ENCODE measurements around the gene ZC3H4. TPM values are rescaled to one million over a fixed set of nuclear protein-coding genes. Genes with fewer than 3 reads are reported as not detected.
"Not testable (repeated sequence)": the region's sequence is repeated elsewhere in the genome, so short reads cannot be mapped to it uniquely, and the experiment has no call there.

ZC3H4 gene
- total RNA-seq, 1 donor from 2014 or later = 50.3 TPM

GRCh38 chr19:47144630-47145029 lies 31.1 kb upstream of the ZC3H4 start:
- no peak for DNase-seq
- H3K36me3 Mint-ChIP-seq (ENCODE audit: unreplicated experiment) = no peaks in the 10 kb centered on the region
- TF ChIP-seq, protein P1, sequence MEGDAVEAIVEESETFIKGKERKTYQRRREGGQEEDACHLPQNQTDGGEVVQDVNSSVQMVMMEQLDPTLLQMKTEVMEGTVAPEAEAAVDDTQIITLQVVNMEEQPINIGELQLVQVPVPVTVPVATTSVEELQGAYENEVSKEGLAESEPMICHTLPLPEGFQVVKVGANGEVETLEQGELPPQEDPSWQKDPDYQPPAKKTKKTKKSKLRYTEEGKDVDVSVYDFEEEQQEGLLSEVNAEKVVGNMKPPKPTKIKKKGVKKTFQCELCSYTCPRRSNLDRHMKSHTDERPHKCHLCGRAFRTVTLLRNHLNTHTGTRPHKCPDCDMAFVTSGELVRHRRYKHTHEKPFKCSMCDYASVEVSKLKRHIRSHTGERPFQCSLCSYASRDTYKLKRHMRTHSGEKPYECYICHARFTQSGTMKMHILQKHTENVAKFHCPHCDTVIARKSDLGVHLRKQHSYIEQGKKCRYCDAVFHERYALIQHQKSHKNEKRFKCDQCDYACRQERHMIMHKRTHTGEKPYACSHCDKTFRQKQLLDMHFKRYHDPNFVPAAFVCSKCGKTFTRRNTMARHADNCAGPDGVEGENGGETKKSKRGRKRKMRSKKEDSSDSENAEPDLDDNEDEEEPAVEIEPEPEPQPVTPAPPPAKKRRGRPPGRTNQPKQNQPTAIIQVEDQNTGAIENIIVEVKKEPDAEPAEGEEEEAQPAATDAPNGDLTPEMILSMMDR (IDR thresholded peaks at IDR 0.05; ENCODE audit: partially characterized antibody, unreplicated experiment) = no peak
- peaks cover 2% of the 10 kb centered on the region for H3K4me1 Mint-ChIP-seq (ENCODE audit: low read depth, unreplicated experiment)
- peaks cover 2% of the 10 kb centered on the region for H3K9me3 Mint-ChIP-seq (ENCODE audit: unreplicated experiment)
- H3K4me3 Mint-ChIP-seq (ENCODE audit: unreplicated experiment) = no peak overlapping the region
- H3K27me3 Mint-ChIP-seq (ENCODE audit: unreplicated experiment) = no peaks in the 10 kb centered on the region
- no peak overlapping the region for H3K27ac Mint-ChIP-seq (ENCODE audit: unreplicated experiment)

- DNase-seq = no peak
- Mint-ChIP-seq H3K9me3 (ENCODE audit: unreplicated experiment) (peaks cover 2% of the 10 kb centered on the region), H3K4me3 (ENCODE audit: unreplicated experiment) (no peak overlapping the region), H3K27ac (ENCODE audit: unreplicated experiment) (no peak overlapping the region), H3K4me1 (ENCODE audit: low read depth, unreplicated experiment) (peaks cover 2% of the 10 kb centered on the region), H3K27me3 (ENCODE audit: unreplicated experiment) (no peaks in the 10 kb centered on the region), H3K36me3 (ENCODE audit: unreplicated experiment) (no peaks in the 10 kb centered on the region)
- TF ChIP-seq, protein P1 (IDR thresholded peaks at IDR 0.05; ENCODE audit: partially characterized antibody, unreplicated experiment) = no peak
These were observed 29.9 kb upstream of the ZC3H4 start for GRCh38 chr19:47143322-47144073.

GRCh38 chr19:47142779-47143178 lies 29.2 kb upstream of the ZC3H4 start:
- TF ChIP-seq, protein P1 (IDR thresholded peaks at IDR 0.05; ENCODE audit: partially characterized antibody, unreplicated experiment) = no peak
- Mint-ChIP-seq H3K36me3 (ENCODE audit: unreplicated experiment) (no peaks in the 10 kb centered on the region), H3K4me1 (ENCODE audit: low read depth, unreplicated experiment) (peaks cover 2% of the 10 kb centered on the region), H3K9me3 (ENCODE audit: unreplicated experiment) (no peaks in the 10 kb centered on the region), H3K27me3 (ENCODE audit: unreplicated experiment) (no peaks in the 10 kb centered on the region), H3K27ac (ENCODE audit: unreplicated experiment) (no peak overlapping the region), H3K4me3 (ENCODE audit: unreplicated experiment) (no peak overlapping the region)
- no peak for DNase-seq

DNA sequence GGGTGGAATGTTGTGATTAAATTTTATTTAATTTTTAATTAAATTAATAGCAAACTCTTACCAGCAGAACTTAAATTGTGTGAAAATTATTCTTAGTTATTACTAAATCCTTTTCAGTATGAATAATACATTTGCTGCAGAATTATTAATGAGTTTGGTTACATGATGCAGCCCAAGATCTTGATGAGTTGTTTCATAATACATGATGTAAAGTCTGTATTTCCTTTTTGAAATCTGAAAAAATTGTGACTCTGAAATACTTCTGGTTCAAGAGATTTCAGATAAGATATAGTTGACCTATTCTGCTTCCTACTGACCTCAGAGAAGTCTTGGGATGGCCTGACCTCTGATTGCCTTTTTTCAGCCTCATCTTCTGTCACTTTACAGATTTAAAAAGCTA lies 28.1 kb upstream of the ZC3H4 start:
- no peak overlapping the region for H3K27ac Mint-ChIP-seq (ENCODE audit: unreplicated experiment)
- no peaks in the 10 kb centered on the region for H3K27me3 Mint-ChIP-seq (ENCODE audit: unreplicated experiment)

GRCh38 chr19:47141252-47141651 lies 27.7 kb upstream of the ZC3H4 start:
- not testable (repeated sequence) for H3K27ac Mint-ChIP-seq (ENCODE audit: unreplicated experiment); H3K9me3 Mint-ChIP-seq (ENCODE audit: unreplicated experiment); H3K4me1 Mint-ChIP-seq (ENCODE audit: low read depth, unreplicated experiment); DNase-seq; H3K27me3 Mint-ChIP-seq (ENCODE audit: unreplicated experiment); H3K36me3 Mint-ChIP-seq (ENCODE audit: unreplicated experiment); H3K4me3 Mint-ChIP-seq (ENCODE audit: unreplicated experiment)

More for the DNA sequence above, 28.1 kb upstream of the ZC3H4 start:
- Mint-ChIP-seq H3K4me3 (ENCODE audit: unreplicated experiment) (no peak overlapping the region), H3K36me3 (ENCODE audit: unreplicated experiment) (no peaks in the 10 kb centered on the region), H3K4me1 (ENCODE audit: low read depth, unreplicated experiment) (peaks cover 2% of the 10 kb centered on the region), H3K9me3 (ENCODE audit: unreplicated experiment) (no peaks in the 10 kb centered on the region)
- DNase-seq = no peak
- TF ChIP-seq, protein P1 (IDR thresholded peaks at IDR 0.05; ENCODE audit: partially characterized antibody, unreplicated experiment) = no peak
